Endodermal cell (in vitro differentiated cells): ENCODE data around the gene SCAF4. TPM values are rescaled to one million over a fixed set of nuclear protein-coding genes. Genes with fewer than 3 reads are reported as not detected.

Source experiments
- DNase-seq: peaks from one replicate; pipeline ENCODE4 v3.0.0-alpha.2; 2017
- H3K27ac ChIP-seq: 2 replicates; pipeline ENCODE4 v1.5.1; 2013; ENCODE audit warnings: mild to moderate bottlenecking, low read depth, low read length, moderate library complexity
- H3K27me3 ChIP-seq: 2 replicates; pipeline ENCODE4 v1.6.1; 2013; ENCODE audit warnings: mild to moderate bottlenecking, low read length, moderate library complexity; ENCODE audit not compliant: insufficient read depth, control insufficient read depth, poor library complexity, severe bottlenecking
- H3K36me3 ChIP-seq: 2 replicates; pipeline ENCODE4 v1.7.0; 2013; ENCODE audit warnings: mild to moderate bottlenecking, low read length, moderate library complexity; ENCODE audit not compliant: control insufficient read depth, insufficient read depth
- H3K4me1 ChIP-seq: one replicate; pipeline ENCODE4 v1.7.0; 2013; ENCODE audit warnings: low read length; ENCODE audit not compliant: control insufficient read depth, insufficient read depth
- H3K4me3 ChIP-seq: 2 replicates; pipeline ENCODE4 v1.5.1; 2013; ENCODE audit warnings: mild to moderate bottlenecking, low read length, moderate library complexity
- H3K9ac ChIP-seq: 2 replicates; pipeline ENCODE4 v1.6.1; 2013; ENCODE audit warnings: mild to moderate bottlenecking, low read length, moderate library complexity; ENCODE audit not compliant: poor library complexity, severe bottlenecking; ENCODE audit errors: extremely low read depth
- H3K9me3 ChIP-seq: 2 replicates; pipeline ENCODE4 v1.6.1; 2013; ENCODE audit warnings: mild to moderate bottlenecking, low read length, moderate library complexity; ENCODE audit not compliant: control insufficient read depth
- H3K27ac Mint-ChIP-seq: 2 replicates; pipeline ENCODE4 v1.8.0; 2020; ENCODE audit warnings: mixed read lengths
- H3K27me3 Mint-ChIP-seq: 2 replicates; pipeline ENCODE4 v1.8.0; 2021; ENCODE audit warnings: mild to moderate bottlenecking, mixed read lengths; ENCODE audit not compliant: insufficient read depth
- H3K36me3 Mint-ChIP-seq: 2 replicates; pipeline ENCODE4 v1.8.0; 2020; ENCODE audit warnings: low read depth, mixed read lengths
- H3K4me1 Mint-ChIP-seq: 2 replicates; pipeline ENCODE4 v1.8.0; 2020; ENCODE audit warnings: mixed read lengths
- H3K4me3 Mint-ChIP-seq: 2 replicates; pipeline ENCODE4 v1.8.0; 2020; ENCODE audit warnings: mild to moderate bottlenecking, moderate library complexity, mixed read lengths
- H3K9me3 Mint-ChIP-seq: 2 replicates; pipeline ENCODE4 v1.8.0; 2020; ENCODE audit warnings: mild to moderate bottlenecking, mixed read lengths
- CTCF ChIP-seq: fragments of 200-600 bp; sonication (generic); conservative IDR thresholded peaks from 2 replicates; pipeline ENCODE4 v1.5.0; 2021; ENCODE audit warnings: antibody characterized with exemption, mild to moderate bottlenecking
- WGBS, 2 experiments: methylation state at CpG; one replicate each; pipeline versions ENCODE4 v1.1.5 to v1.1.7; 2013; ENCODE audit warnings: missing lambda C conversion rate in 2 of 2, mixed read lengths in 1 of 2; ENCODE audit not compliant: insufficient coverage in 1 of 2, insufficient read length in 1 of 2; 5-methylcytosine and 5-hydroxymethylcytosine counted together
- total RNA-seq, 2 donors: library from RNA; stranded (reverse); fragmentation: NEBNext Ultra II Directional in 1 of 2; extraction: Animal tissue kit (Norgen Biotek cat#: 25700) in 1 of 2; gene quantifications; 2 replicates in 1 of 2; 3 replicates in 1 of 2; pipeline ENCODE4 v1.2.1, GENCODE V29; 2021

Gene SCAF4
- total RNA-seq, 2 donors from 2014 or later = 61.3 to 67.8 TPM

GRCh38 chr21:31629972-31630711 is 101.8 kb downstream of the SCAF4 start:
- H3K27me3 ChIP-seq = no peaks in the 10 kb centered on the region
- H3K9me3 Mint-ChIP-seq = no peaks in the 10 kb centered on the region
- no peaks in the 10 kb centered on the region for H3K36me3 ChIP-seq
- H3K4me1 ChIP-seq = no peaks in the 10 kb centered on the region
- DNase-seq = no peak
- 90 to 91% methylated on average over 5 to 8 of the region's 8 CpGs for WGBS, 2 experiments
- H3K36me3 Mint-ChIP-seq = no peaks in the 10 kb centered on the region
- no peak for TF ChIP-seq CTCF
- no peak overlapping the region for H3K27ac ChIP-seq
- no peaks in the 10 kb centered on the region for H3K4me1 Mint-ChIP-seq
- no peak overlapping the region for H3K4me3 Mint-ChIP-seq
- H3K4me3 ChIP-seq = no peak overlapping the region
- no peaks in the 10 kb centered on the region for H3K27me3 Mint-ChIP-seq
- no peaks in the 10 kb centered on the region for H3K9me3 ChIP-seq
- no peak overlapping the region for H3K9ac ChIP-seq
- H3K27ac Mint-ChIP-seq = no peak overlapping the region

GRCh38 chr21:31624961-31625491 is 106.9 kb downstream of the SCAF4 start:
- H3K36me3 Mint-ChIP-seq = no peaks in the 10 kb centered on the region
- H3K4me1 ChIP-seq = no peaks in the 10 kb centered on the region
- no peak overlapping the region for H3K9ac ChIP-seq
- H3K27ac Mint-ChIP-seq = no peak overlapping the region
- no peaks in the 10 kb centered on the region for H3K27me3 Mint-ChIP-seq
- 92 to 93% methylated on average over 11 of the region's 11 CpGs for WGBS, 2 experiments
- no peaks in the 10 kb centered on the region for H3K9me3 Mint-ChIP-seq
- H3K36me3 ChIP-seq = no peaks in the 10 kb centered on the region
- H3K27me3 ChIP-seq = no peaks in the 10 kb centered on the region
- H3K4me3 ChIP-seq = no peak overlapping the region
- peaks cover 4% of the 10 kb centered on the region for H3K4me1 Mint-ChIP-seq
- H3K9me3 ChIP-seq = no peaks in the 10 kb centered on the region
- DNase-seq = peak; percentile 18
- H3K27ac ChIP-seq = no peak overlapping the region
- no peak overlapping the region for H3K4me3 Mint-ChIP-seq
- no peak for TF ChIP-seq CTCF

- Histone ChIP-seq H3K36me3 (no peaks in the 10 kb centered on the region), H3K9me3 (no peaks in the 10 kb centered on the region), H3K9ac (no peak overlapping the region), H3K4me3 (no peak overlapping the region), H3K4me1 (no peaks in the 10 kb centered on the region), H3K27ac (no peak overlapping the region), H3K27me3 (no peaks in the 10 kb centered on the region)
- TF ChIP-seq CTCF = no peak
- Mint-ChIP-seq H3K9me3 (peaks cover 1% of the 10 kb centered on the region), H3K4me1 (peaks cover 4% of the 10 kb centered on the region), H3K4me3 (no peak overlapping the region), H3K27ac (no peak overlapping the region), H3K36me3 (no peaks in the 10 kb centered on the region), H3K27me3 (no peaks in the 10 kb centered on the region)
- WGBS, 2 experiments = 100% methylated on average over 1 of the region's 3 CpGs
- DNase-seq = no peak
Observed at GRCh38 chr21:31624181-31624580, 107.7 kb downstream of the SCAF4 start.
